ENCODE data around the gene CMPK2. TPM values are rescaled to one million over a fixed set of nuclear protein-coding genes. Genes with fewer than 3 reads are reported as not detected.

The CMPK2 gene
- total and polyA plus RNA-seq, 2 experiments from 2014 or later = 4.1 to 5.4 TPM

DNA sequence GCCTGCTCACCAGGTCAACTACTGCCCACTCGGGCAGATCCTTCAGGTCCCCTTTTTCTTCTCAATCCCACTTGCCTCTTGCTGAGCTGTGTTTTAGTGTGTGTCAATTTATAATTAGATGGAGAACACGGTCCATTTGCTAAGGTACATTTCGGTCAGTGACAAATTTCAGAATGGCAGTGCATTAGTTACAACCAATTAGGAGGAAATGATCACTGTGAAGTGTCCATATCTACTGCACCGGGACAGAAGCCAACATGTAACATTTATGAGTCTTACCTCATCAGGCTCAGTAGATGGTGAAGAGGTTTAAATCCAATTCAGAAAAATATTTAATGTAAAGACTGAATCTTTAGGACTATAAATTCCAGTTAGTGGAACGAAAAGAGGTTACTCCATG, 47.7 kb downstream of the CMPK2 start:
- H3K79me2 ChIP-seq = no peaks in the 10 kb centered on the region
- H3K4me3 ChIP-seq = no peak overlapping the region
- H2AFZ ChIP-seq = no peak overlapping the region
- H3K9me3 ChIP-seq (ENCODE audit: low read depth) = no peaks in the 10 kb centered on the region
- no peaks in the 10 kb centered on the region for H3K9me2 ChIP-seq (replicated peaks; ENCODE audit: insufficient read depth)
- H3K4me1 ChIP-seq (ENCODE audit: insufficient read depth) = no peaks in the 10 kb centered on the region
- TF ChIP-seq, protein P1, sequence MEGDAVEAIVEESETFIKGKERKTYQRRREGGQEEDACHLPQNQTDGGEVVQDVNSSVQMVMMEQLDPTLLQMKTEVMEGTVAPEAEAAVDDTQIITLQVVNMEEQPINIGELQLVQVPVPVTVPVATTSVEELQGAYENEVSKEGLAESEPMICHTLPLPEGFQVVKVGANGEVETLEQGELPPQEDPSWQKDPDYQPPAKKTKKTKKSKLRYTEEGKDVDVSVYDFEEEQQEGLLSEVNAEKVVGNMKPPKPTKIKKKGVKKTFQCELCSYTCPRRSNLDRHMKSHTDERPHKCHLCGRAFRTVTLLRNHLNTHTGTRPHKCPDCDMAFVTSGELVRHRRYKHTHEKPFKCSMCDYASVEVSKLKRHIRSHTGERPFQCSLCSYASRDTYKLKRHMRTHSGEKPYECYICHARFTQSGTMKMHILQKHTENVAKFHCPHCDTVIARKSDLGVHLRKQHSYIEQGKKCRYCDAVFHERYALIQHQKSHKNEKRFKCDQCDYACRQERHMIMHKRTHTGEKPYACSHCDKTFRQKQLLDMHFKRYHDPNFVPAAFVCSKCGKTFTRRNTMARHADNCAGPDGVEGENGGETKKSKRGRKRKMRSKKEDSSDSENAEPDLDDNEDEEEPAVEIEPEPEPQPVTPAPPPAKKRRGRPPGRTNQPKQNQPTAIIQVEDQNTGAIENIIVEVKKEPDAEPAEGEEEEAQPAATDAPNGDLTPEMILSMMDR (IDR thresholded peaks at IDR 0.05; ENCODE audit: poor library complexity) = no peak
- TF ChIP-seq EZH2 (IDR thresholded peaks at IDR 0.05; ENCODE audit: borderline replicate concordance) = no peak
- TF ChIP-seq EZH2phosphoT487 (IDR thresholded peaks at IDR 0.05; ENCODE audit: low read depth, severe bottlenecking, unreplicated experiment) = no peak
- H3K4me2 ChIP-seq = no peak overlapping the region
- WGBS (ENCODE audit: low lambda C conversion rate, missing lambda C conversion rate) = 73% methylated on average over 5 of the region's 5 CpGs
- no peaks in the 10 kb centered on the region for H3K27me3 ChIP-seq
- DNase-seq (ENCODE audit: low spot score) = no peak
- no peaks in the 10 kb centered on the region for H4K20me1 ChIP-seq (ENCODE audit: insufficient read depth, poor library complexity, severe bottlenecking)
- H3K36me3 ChIP-seq (replicated peaks; ENCODE audit: insufficient read depth, low read depth) = no peaks in the 10 kb centered on the region
- no peak overlapping the region for H3K27ac ChIP-seq

DNA sequence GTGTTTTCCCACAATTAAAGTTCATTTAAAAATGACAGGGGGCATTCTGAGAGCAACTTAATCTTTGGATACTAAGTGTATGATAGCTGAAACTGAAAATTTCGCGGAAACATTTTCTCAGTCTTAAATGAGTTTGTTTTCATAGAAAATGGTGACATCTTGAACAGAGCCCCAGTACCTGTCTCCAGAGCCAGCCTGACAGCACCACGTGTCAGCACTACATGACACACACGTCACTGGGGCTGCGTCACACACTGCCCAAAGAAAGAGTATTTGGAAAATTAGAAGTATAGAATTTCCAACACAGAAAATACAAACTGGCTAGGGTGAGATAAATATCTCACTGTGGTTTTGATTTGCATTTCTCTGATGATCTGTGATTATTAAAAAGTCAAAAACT, 50.8 kb downstream of the CMPK2 start:
- WGBS (ENCODE audit: low lambda C conversion rate, missing lambda C conversion rate) = 95% methylated on average over 5 of the region's 5 CpGs
- Histone ChIP-seq H4K20me1 (ENCODE audit: insufficient read depth, poor library complexity, severe bottlenecking) (no peaks in the 10 kb centered on the region), H3K9me3 (ENCODE audit: low read depth) (no peaks in the 10 kb centered on the region), H3K4me1 (ENCODE audit: insufficient read depth) (no peaks in the 10 kb centered on the region), H3K4me3 (no peak overlapping the region), H2AFZ (no peak overlapping the region), H3K27ac (no peak overlapping the region), H3K4me2 (no peak overlapping the region), H3K27me3 (no peaks in the 10 kb centered on the region), H3K36me3 (replicated peaks; ENCODE audit: insufficient read depth, low read depth) (no peaks in the 10 kb centered on the region), H3K79me2 (no peaks in the 10 kb centered on the region), H3K9me2 (replicated peaks; ENCODE audit: insufficient read depth) (no peaks in the 10 kb centered on the region)
- DNase-seq (ENCODE audit: low spot score) = no peak
- no peak for TF ChIP-seq EZH2phosphoT487 (IDR thresholded peaks at IDR 0.05; ENCODE audit: low read depth, severe bottlenecking, unreplicated experiment)
- TF ChIP-seq EZH2 (IDR thresholded peaks at IDR 0.05; ENCODE audit: borderline replicate concordance) = no peak
- TF ChIP-seq, protein P1 (IDR thresholded peaks at IDR 0.05; ENCODE audit: poor library complexity) = no peak

DNA sequence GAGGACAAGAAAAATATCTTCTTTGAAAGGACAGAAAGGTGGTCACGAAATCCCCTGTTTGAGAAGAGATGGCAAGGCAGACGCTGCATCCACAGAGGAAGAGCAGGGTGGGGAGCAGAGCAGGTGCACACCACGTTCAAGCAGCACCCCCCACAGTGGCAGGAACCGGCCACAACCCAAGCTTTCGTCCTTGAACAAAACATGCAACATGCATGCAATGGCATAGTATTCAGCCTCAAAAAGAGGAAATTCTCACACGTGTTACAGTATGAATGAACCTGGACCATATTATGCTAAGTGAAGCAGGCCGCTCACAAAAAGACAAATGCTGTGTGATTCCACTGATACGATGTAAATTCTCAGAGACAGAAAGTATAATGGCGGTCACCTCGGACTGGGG, 51.4 kb downstream of the CMPK2 start:
- Histone ChIP-seq H4K20me1 (ENCODE audit: insufficient read depth, poor library complexity, severe bottlenecking) (no peaks in the 10 kb centered on the region), H2AFZ (no peak overlapping the region), H3K9me3 (ENCODE audit: low read depth) (no peaks in the 10 kb centered on the region), H3K27ac (no peak overlapping the region), H3K27me3 (no peaks in the 10 kb centered on the region), H3K4me3 (no peak overlapping the region), H3K79me2 (no peaks in the 10 kb centered on the region), H3K4me1 (ENCODE audit: insufficient read depth) (no peaks in the 10 kb centered on the region), H3K36me3 (replicated peaks; ENCODE audit: insufficient read depth, low read depth) (no peaks in the 10 kb centered on the region), H3K4me2 (no peak overlapping the region), H3K9me2 (replicated peaks; ENCODE audit: insufficient read depth) (no peaks in the 10 kb centered on the region)
- WGBS (ENCODE audit: low lambda C conversion rate, missing lambda C conversion rate) = 93% methylated on average over 10 of the region's 10 CpGs
- TF ChIP-seq EZH2phosphoT487 (IDR thresholded peaks at IDR 0.05; ENCODE audit: low read depth, severe bottlenecking, unreplicated experiment) (no peak), EZH2 (IDR thresholded peaks at IDR 0.05; ENCODE audit: borderline replicate concordance) (no peak)
- TF ChIP-seq, protein P1 (IDR thresholded peaks at IDR 0.05; ENCODE audit: poor library complexity) = no peak
- DNase-seq (ENCODE audit: low spot score) = no peak

DNA sequence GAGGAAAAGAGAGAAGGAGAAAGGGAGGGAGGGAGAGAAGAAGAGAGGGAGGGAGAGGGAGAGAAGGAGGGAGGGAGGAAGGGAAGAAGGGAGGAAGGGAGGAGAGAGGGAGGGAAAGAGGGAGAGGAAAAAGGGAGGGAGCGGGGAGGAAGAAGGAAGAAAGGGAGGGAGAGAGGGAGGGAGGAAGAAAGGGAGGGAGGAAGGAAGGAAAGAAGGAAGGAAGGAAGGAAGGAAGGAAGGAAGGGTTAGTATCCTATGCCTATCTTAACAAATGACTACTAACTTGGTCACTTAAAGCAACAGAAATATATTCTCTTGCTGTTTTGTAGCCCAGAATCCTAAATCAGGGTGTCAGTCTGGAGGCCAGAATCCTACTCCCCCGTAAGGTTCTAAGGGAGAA, 52.1 kb downstream of the CMPK2 start:
- Histone ChIP-seq H3K9me3 (ENCODE audit: low read depth) (no peaks in the 10 kb centered on the region), H3K27ac (no peak overlapping the region), H3K9me2 (replicated peaks; ENCODE audit: insufficient read depth) (no peaks in the 10 kb centered on the region), H2AFZ (no peak overlapping the region), H3K27me3 (no peaks in the 10 kb centered on the region), H3K36me3 (replicated peaks; ENCODE audit: insufficient read depth, low read depth) (no peaks in the 10 kb centered on the region), H3K79me2 (no peaks in the 10 kb centered on the region), H3K4me1 (ENCODE audit: insufficient read depth) (no peaks in the 10 kb centered on the region), H3K4me3 (no peak overlapping the region), H4K20me1 (ENCODE audit: insufficient read depth, poor library complexity, severe bottlenecking) (no peaks in the 10 kb centered on the region), H3K4me2 (no peak overlapping the region)
- 75% methylated on average over 1 of the region's 2 CpGs for WGBS (ENCODE audit: low lambda C conversion rate, missing lambda C conversion rate)
- TF ChIP-seq EZH2 (IDR thresholded peaks at IDR 0.05; ENCODE audit: borderline replicate concordance) = no peak
- TF ChIP-seq EZH2phosphoT487 (IDR thresholded peaks at IDR 0.05; ENCODE audit: low read depth, severe bottlenecking, unreplicated experiment) = no peak
- TF ChIP-seq, protein P1 (IDR thresholded peaks at IDR 0.05; ENCODE audit: poor library complexity) = no peak
- no peak for DNase-seq (ENCODE audit: low spot score)
